Kidney (tissue), 14 donors: ENCODE data around the gene CORO2B. TPM values are rescaled to one million over a fixed set of nuclear protein-coding genes. Genes with fewer than 3 reads are reported as not detected.

Experiments
- DNase-seq, 5 donors: peaks; one replicate each; pipeline ENCODE4 v3.0.0-alpha.2; 2013 to 2020
- FAIRE-seq: peaks from 2 replicates; lab custom pipeline; 2012; peaks lifted over from hg19 to GRCh38; lab: Jason Lieb, UNC
- H3K27ac ChIP-seq, 2 donors: one replicate each; pipeline ENCODE4 v1.7.0; 2013; ENCODE audit warnings: low read depth in 2 of 2, low read length in 2 of 2, inconsistent platforms in 1 of 2
- H3K27me3 ChIP-seq: one replicate; pipeline ENCODE4 v1.7.1; 2013; ENCODE audit warnings: low read length, inconsistent platforms; ENCODE audit not compliant: control insufficient read depth, insufficient read depth
- H3K36me3 ChIP-seq, 3 donors: one replicate each; pipeline versions ENCODE4 v1.7.0 to v1.7.1; 2013; ENCODE audit warnings: low read length in 3 of 3, control low read depth in 1 of 3, inconsistent platforms in 1 of 3; ENCODE audit not compliant: insufficient read depth in 3 of 3, control insufficient read depth in 2 of 3
- H3K4me1 ChIP-seq, 3 donors: one replicate each; pipeline versions ENCODE4 v1.7.0 to v1.7.1; 2013; ENCODE audit warnings: low read length in 3 of 3, inconsistent platforms in 1 of 3, low read depth in 1 of 3; ENCODE audit not compliant: control insufficient read depth in 2 of 3, insufficient read depth in 2 of 3
- H3K4me3 ChIP-seq, 3 donors: one replicate each; pipeline versions ENCODE4 v1.7.0 to v1.8.1; 2013; ENCODE audit warnings: low read length in 3 of 3, control low read depth in 1 of 3, inconsistent platforms in 1 of 3
- H3K9ac ChIP-seq, 3 donors: one replicate each; pipeline versions ENCODE4 v1.7.0 to v1.7.1; 2013; ENCODE audit warnings: low read length in 3 of 3, control low read depth in 1 of 3, inconsistent platforms in 1 of 3
- H3K9me3 ChIP-seq, 3 donors: one replicate each; pipeline versions ENCODE4 v1.7.0 to v1.7.1; 2013; ENCODE audit warnings: low read length in 3 of 3, control low read depth in 1 of 3, inconsistent platforms in 1 of 3; ENCODE audit not compliant: control insufficient read depth in 2 of 3, insufficient read depth in 1 of 3
- intact Hi-C: fragments of 100-400 bp; cut with DNase I; formaldehyde crosslinking; loops from one replicate; pipeline ENCODE4 v1.11.1; 2022
- polyA plus RNA-seq: library from polyadenylated mRNA; stranded (reverse); fragments of 350-450 nt; fragmentation: Illumina TruSeq; extraction: RNeasy Lipid Tissue Mini Kit (QIAGEN cat#74804); gene quantifications from one replicate; pipeline ENCODE4 v1.2.3, GENCODE V29; 2014; ENCODE audit warnings: low read depth, low replicate concordance; ENCODE audit not compliant: insufficient read depth
- total RNA-seq: library from RNA; stranded (reverse); fragmentation: NEBNext Ultra II Directional; extraction: Animal tissue kit (Norgen Biotek cat#: 25700); gene quantifications from one replicate; pipeline ENCODE4 v1.2.1, GENCODE V29; 2021
- TF ChIP-seq, protein P1 (sequence below): IDR thresholded peaks from 3 replicates; pipeline ENCODE4 v1.5.1; 2012; ENCODE audit warnings: mild to moderate bottlenecking, moderate library complexity, borderline replicate concordance; ENCODE audit not compliant: insufficient read depth; ENCODE audit errors: extremely low read depth
- donor health status: control.
- donor health status: control.
- donor health status: control.
- donor health status: control.
- donor health status: control.
- donor health status: DM: yes; HTN: yes; CAD: no.
- donor health status: Normal renal cell carcinoma (clear cell type).

CORO2B gene
- total and polyA plus RNA-seq, 2 donors from 2014 or later, result 7.9 to 9.0 TPM

DNA sequence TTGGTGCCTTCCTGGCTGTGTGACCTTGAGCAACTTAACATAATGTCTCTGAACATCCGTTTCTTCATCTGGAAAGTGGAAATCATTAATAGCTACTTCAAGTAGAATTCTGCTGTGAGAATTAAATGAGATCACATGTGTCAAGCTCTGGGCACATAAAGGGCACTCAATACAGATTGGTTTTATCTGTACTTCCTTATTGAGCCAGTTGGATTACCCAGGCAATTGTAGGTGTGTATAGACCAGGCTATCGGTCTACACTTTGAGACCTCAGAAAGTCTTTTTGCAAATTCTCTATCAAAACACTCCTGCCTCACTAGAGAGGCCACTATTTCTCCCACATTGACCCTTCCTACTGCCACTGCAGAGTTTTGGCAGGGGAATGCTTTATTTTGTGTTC lies 194.2 kb downstream of the CORO2B start:
- intact Hi-C loops, result no loop called here
- TF ChIP-seq, protein P1, sequence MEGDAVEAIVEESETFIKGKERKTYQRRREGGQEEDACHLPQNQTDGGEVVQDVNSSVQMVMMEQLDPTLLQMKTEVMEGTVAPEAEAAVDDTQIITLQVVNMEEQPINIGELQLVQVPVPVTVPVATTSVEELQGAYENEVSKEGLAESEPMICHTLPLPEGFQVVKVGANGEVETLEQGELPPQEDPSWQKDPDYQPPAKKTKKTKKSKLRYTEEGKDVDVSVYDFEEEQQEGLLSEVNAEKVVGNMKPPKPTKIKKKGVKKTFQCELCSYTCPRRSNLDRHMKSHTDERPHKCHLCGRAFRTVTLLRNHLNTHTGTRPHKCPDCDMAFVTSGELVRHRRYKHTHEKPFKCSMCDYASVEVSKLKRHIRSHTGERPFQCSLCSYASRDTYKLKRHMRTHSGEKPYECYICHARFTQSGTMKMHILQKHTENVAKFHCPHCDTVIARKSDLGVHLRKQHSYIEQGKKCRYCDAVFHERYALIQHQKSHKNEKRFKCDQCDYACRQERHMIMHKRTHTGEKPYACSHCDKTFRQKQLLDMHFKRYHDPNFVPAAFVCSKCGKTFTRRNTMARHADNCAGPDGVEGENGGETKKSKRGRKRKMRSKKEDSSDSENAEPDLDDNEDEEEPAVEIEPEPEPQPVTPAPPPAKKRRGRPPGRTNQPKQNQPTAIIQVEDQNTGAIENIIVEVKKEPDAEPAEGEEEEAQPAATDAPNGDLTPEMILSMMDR, result no peak
- H3K9me3 ChIP-seq, result no peaks in the 10 kb centered on the region
- no peaks in the 10 kb centered on the region for H3K27me3 ChIP-seq
- no peak overlapping the region for H3K4me3 ChIP-seq
- no peak overlapping the region for H3K27ac ChIP-seq
- no peak overlapping the region for H3K9ac ChIP-seq
- peaks cover 0 to 11% (median 0%) of the 10 kb centered on the region in 3 donors for H3K4me1 ChIP-seq
- H3K36me3 ChIP-seq, result no peaks in the 10 kb centered on the region
- DNase-seq (no peak), FAIRE-seq (no peak)

DNA sequence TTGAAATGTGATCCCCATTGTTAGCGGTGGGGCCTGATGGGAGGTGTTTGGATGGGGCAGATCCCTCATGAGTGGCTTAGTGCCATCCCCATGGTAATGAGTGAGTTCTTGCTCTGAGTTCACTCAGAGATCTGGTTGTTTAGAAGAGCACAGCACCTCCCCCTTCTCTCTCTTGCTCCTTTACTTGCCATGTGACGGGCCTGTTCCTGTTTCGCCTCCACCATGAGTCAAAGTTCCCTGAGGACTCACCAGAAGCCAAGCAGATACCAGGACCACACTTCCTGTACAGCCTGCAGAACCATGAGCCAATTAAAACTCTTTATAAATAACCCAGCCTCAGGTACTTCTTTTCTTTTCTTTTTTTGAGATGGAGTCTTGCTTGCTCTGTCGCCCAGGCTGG lies 195.3 kb downstream of the CORO2B start:
- no peak overlapping the region for H3K4me3 ChIP-seq
- H3K36me3 ChIP-seq, result no peaks in the 10 kb centered on the region
- no peaks in the 10 kb centered on the region for H3K9me3 ChIP-seq
- intact Hi-C loops, result no loop called here
- no peak overlapping the region for H3K9ac ChIP-seq
- no peak for FAIRE-seq
- H3K4me1 ChIP-seq, result peaks cover 0 to 11% (median 0%) of the 10 kb centered on the region in 3 donors
- TF ChIP-seq, protein P1, result no peak
- H3K27ac ChIP-seq, result no peak overlapping the region
- no peaks in the 10 kb centered on the region for H3K27me3 ChIP-seq
- no peak for DNase-seq

DNA sequence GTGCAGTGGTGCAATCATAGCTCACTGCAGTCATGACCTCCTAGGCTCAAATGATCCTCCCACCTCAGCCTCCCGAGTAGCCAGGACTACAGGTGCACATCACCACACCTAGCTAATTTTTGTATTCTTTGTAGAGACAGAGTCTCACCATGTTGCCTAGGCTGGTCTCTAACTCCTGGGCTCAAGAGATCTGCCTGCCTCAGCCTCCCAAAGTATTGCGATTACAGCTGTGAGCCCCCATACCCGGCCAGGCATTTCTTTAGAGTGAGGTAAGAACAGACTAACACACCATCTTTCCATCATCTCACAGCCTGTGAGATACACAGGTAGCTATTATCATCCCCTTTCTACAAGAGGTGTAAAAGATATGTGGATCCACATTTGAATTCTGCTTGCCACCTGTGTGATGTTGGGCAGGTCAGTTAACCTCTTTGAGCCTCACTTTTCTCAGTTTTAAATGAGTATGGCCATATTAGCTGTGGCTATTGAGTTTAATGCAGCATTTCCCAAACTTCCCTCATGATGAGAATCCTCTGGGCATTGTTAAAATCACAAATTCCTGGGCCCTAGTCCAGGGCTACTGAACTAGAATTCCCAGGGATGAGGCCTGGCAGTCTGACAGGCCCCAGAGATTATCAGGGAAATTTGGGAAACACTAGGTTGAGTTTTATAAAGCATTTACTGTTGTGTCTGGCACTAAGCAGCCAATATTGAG lies 195.9 kb downstream of the CORO2B start:
- H3K4me1 ChIP-seq, result peaks cover 0 to 11% (median 0%) of the 10 kb centered on the region in 3 donors
- H3K9me3 ChIP-seq, result no peaks in the 10 kb centered on the region
- no peaks in the 10 kb centered on the region for H3K27me3 ChIP-seq
- TF ChIP-seq, protein P1, result no peak
- intact Hi-C loops, result no loop called here
- H3K9ac ChIP-seq, result no peak overlapping the region
- H3K27ac ChIP-seq, result peak overlapping the region in 1 of 2 donors; percentile 73
- no peak overlapping the region for H3K4me3 ChIP-seq
- H3K36me3 ChIP-seq, result peaks cover 0 to 5% (median 3%) of the 10 kb centered on the region in 3 donors
- no peak for DNase-seq
- no peak for FAIRE-seq

DNA sequence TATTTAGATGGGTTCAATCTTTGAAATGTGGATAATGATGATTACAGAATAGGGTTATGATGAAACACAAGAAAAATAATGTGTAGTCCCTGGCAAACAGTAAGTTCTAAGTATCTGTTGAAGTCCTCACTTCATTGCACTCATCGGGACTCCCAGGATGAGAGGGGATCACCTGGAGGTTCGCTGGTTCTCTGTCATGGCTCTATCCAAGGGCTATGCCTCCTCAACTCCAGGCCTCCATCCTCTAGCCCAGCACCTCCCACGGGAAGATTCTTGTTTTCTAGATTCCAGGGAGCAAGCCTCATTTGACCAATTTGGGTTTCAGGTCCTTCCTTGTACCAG lies 196.4 kb downstream of the CORO2B start:
- H3K27ac ChIP-seq, result peak overlapping the region in 1 of 2 donors; percentile 73
- intact Hi-C loops, result no loop called here
- DNase-seq (no peak), FAIRE-seq (no peak)
- no peaks in the 10 kb centered on the region for H3K9me3 ChIP-seq
- peaks cover 0 to 8% (median 6%) of the 10 kb centered on the region in 3 donors for H3K36me3 ChIP-seq
- H3K27me3 ChIP-seq, result no peaks in the 10 kb centered on the region
- peaks cover 0 to 11% (median 0%) of the 10 kb centered on the region in 3 donors for H3K4me1 ChIP-seq
- TF ChIP-seq, protein P1, result no peak
- no peak overlapping the region for H3K9ac ChIP-seq
- H3K4me3 ChIP-seq, result no peak overlapping the region
